NCI-H1417 (cell line): Measurements from ENCODE around the gene CWF19L2.
"Not testable (repeated sequence)": the region's sequence is repeated elsewhere in the genome, so short reads cannot be mapped to it uniquely, and the experiment has no call there.

Source experiments
- DNase-seq, 3 experiments: peaks; one replicate each; lab custom pipeline; 2025; lab: John Stamatoyannopoulos, UW

Gene CWF19L2

GRCh38 chr11:107438148-107438547 is 19.5 kb downstream of the CWF19L2 start:
- no peak for DNase-seq

GRCh38 chr11:107430525-107430924 is 27.1 kb downstream of the CWF19L2 start:
- DNase-seq = no peak

DNA sequence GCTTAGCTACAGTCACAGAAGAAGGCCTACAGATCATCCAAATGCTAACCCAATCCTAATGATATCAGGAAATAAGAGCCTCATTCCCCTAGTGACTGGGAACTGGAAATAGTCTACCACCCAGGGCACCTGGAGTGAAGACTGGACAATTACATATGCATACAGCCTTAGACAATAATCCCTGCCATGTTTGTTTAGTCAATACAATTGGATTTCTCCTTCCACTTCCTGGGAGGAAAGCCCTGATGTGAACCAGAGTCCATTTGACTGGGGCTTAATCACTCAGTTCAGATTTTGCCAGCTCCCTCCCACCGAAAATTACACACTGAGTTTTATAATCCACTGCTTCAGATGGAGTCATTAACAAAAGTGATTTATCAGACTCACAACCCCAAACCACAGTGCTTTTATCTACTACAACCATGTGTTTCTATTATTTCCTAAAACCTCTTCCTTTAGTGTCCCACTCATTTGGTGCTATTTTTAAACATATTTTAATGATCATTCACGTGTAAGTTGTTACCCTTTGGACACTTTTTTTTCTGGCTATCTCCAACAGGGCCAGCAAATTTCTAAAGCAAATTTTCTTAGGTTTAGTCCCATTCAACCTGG is 29.9 kb downstream of the CWF19L2 start:
- peak in 2 of 3 experiments; percentile 30 to 76 for DNase-seq

GRCh38 chr11:107413352-107413751 is 44.3 kb downstream of the CWF19L2 start:
- DNase-seq = no peak

- no peak for DNase-seq
Measured at GRCh38 chr11:107408762-107409211, 48.8 kb downstream of the CWF19L2 start.

DNA sequence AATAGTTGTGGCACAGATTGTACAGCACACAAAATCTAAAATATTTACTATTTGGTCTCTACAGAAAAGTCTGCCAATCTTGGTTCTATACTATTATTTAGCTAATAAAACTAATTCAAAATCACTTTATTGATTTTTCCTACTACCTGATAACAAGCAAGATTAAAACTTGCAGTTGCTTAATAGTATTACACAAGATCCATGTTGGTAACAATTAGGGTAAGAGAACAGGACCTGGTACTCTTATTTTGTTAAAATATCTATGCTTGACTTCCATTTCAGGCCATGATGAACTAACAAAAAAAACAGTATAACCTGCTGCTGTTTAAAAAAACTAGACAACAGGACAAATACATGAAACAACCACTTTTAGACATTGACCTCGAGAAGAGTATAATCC is 52.4 kb downstream of the CWF19L2 start:
- no peak for DNase-seq

GRCh38 chr11:107401131-107401530 is 56.5 kb downstream of the CWF19L2 start:
- DNase-seq = not testable (repeated sequence)

DNA sequence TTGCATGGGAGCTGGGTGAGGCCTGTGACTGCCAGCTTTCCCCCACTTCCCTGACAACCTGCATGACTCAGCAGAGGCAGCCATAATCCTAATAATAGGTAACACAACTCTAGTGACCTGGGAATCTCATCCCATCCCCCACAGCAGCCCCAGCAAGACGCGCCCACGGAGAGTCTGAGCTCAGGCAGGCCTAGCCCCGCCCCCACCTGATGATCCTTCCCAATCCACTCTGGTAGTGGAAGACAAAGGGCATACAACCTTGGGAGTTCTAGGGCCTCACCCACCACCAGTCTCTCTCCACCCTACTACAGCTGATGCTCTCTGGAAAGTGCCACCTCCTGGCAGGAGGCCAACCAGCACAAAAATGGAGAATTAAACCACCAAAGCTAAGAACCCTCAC is 60.3 kb downstream of the CWF19L2 start:
- DNase-seq = peak; percentile 5 to 9 (median 8)

DNA sequence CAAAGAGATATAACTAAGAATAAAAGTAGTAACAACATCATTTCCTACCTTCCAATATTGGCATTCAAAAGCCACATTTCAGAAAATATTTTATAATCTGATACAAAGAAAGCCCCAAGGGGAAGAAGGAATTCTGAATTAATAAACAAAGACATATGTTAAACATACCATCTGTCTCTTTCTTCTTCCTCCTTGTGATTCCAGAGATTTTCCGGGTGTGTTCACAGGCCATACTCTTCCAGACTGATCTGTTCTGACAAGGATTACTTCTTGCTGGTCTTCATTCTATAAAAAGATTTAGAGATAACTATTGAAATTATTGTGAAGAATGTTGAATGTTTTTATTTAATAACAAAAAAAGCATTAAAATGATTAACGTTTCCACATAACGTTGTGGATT is 65.0 kb downstream of the CWF19L2 start:
- no peak for DNase-seq

DNA sequence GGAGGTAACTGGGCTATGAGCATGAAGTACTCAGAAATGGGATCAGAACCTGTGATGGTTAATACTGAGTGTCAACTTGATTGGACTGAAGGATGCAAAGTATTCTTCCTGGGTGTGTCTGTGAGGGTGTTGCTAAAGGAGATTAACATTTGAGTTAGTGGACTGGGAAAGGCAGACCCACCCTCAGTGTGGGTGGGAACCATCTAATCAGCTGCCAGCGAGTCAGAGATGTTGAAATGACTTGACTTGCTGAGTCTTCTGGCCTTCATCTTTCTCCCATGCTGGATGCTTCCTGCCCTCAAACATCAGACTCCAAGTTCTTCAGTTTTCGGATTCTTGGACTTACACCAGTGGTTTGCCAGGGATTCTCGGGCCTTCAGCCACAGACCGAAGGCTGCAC is 66.9 kb downstream of the CWF19L2 start:
- DNase-seq = not testable (repeated sequence)

DNA sequence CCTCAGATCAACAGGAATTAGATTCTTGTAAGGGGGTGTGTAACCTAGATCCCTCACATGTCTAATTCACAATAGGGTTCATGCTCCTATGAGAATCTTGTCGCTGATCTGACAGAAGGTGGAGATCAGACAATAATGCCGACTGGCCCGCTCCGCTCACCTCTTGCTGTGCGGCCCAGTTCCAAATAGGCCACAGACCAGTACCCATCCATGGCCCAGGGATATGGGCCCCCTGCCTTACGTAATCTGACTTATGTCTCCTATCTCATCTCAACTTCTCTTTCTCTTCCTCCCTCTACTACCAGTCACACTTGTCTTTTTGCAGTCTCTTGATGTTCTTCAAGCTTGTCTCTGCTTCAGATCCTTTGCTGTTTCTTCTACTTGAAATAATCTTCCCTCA is 70.0 kb downstream of the CWF19L2 start:
- no peak for DNase-seq

DNA sequence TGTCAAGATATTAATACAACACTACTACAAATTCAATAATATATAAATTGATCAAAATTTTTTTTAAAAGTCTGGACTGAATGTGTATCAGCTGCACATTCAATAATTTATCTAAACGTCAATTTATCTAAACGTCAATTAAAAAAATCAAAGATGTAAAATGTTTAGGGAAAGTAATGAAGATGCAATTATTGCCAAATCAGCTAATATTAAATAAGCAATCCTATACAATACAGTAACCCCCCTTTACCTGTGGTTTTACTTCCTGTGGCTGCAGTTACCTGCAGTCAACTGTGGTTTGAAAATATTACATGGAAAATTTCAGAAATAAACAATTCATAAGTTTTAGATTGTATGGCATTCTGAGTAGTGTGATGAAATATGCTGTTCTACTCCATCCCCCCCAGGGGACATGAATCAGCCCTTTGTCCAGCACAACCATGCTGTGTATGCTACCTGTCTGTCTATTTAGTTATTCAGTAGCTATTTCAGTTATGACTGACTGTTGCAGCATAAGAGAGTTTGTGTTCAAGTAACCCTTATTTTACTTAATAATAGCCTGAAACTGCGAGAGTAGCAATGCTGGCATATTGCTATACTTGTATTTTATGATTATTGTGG is 72.2 kb downstream of the CWF19L2 start:
- DNase-seq = no peak

DNA sequence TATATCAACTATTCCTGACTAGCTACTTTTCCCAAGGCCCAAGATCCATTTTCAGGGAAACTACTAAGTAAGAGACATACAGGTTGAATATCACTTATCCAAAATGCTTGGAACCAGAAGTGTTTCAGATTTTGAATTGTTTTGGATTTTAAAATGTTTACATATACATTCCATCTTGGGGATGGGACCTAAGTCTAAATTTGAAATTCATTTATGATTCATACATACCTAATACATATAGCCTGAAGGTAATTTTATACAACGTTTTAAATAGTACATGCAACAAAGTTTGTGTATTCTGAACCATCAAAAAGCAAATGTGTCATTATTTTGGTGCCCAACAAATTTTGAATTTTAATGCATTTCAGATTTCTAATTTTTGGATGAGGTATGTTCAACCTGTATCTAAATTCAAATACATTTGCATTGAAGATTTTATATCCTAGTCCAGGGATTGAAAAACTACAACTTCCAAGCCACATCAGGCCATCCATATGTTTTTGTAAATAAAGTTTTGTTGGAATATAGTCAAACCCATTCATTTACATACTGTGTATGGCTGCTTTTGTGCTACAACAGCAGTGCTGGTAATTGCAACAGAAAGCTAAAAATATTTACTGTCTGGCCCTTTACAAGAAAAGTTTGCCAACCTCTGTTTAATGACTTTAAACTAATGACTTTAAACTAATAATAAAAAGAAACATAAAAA is 73.3 kb downstream of the CWF19L2 start:
- no peak for DNase-seq

DNA sequence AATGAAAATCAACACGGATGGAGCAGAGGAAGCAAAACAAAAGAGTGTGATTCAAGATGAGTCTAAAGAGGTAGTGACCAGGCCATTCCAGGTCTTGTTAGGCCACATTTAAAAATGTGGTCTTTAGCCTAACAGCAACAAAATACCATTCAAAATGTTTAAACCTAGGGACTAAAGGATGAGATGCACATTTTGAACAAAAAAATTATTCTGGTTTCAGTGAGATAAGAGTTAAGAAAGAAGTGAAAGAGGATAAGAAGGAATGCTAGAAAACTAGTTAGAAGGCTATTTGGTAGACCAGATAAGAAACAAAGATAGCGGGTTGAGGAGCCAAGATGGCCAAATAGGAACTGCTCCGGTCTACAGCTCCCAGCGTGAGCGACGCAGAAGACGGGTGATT is 85.2 kb downstream of the CWF19L2 start:
- DNase-seq = no peak

GRCh38 chr11:107370390-107370789 is 87.2 kb downstream of the CWF19L2 start:
- no peak for DNase-seq

DNA sequence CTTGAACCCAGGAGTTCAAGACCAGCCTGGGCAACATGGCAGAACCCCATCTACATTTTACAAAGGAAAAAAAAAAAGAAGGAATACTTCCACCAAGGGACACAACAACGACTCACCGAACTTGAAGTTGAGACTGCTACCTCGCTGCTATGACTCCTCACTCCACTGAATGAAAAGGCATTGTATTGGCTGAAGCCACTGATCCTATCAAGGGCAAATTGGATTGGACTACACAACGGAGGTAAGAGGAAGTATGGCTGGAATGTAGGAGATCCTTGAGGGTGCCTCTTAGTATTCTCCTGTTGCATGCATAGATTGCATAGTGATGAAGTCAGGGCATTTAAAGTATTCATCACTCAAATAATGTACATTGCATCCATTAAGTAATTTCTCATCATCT is 97.9 kb downstream of the CWF19L2 start:
- no peak for DNase-seq

GRCh38 chr11:107357877-107358276 is 99.7 kb downstream of the CWF19L2 start:
- DNase-seq = no peak

GRCh38 chr11:107354780-107355179 is 102.8 kb downstream of the CWF19L2 start:
- DNase-seq = no peak

GRCh38 chr11:107337917-107338316 is 119.7 kb downstream of the CWF19L2 start:
- DNase-seq = no peak

DNA sequence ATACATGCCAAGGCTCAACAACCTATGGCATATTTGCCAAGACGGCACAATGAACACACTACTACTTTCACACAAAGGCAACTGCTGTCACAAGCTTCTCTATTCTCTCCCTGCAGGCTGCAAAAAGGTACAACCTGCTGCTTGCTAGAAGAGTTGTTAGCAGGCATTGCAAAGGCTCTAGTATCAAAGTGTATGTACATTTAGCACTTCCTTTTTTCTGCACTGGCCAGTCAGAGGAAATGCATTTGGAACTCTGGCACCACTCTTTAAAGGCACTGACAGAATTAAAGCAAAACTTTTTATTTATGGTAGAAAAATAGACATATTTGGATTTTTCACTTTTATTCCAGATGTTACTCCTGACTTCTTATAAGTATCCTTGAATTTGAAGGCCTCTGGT is 125.9 kb downstream of the CWF19L2 start:
- no peak for DNase-seq

DNA sequence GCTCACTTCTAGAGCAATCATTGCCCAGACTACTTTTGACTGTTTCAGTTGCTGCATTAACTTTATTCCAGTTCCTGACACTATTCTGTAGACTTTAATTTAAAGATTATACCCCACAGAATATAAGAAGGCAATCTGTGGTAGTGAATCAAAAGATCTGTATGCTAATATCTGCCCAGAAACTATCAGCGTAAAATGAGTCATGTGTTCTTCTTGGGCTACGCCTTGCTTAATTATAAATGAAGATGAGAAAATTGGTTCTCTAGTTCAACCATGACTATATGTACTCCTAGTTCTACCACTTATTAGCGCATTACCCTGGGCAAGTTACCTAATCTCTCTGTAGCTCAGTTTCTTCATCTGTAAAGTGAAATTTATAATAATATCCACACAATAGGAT is 128.5 kb downstream of the CWF19L2 start:
- no peak for DNase-seq

GRCh38 chr11:107316426-107316825 is 141.2 kb downstream of the CWF19L2 start:
- DNase-seq = no peak

GRCh38 chr11:107307991-107308390 is 149.6 kb downstream of the CWF19L2 start:
- DNase-seq = peak in 2 of 3 experiments; percentile 10 to 34
